SK-N-SH treated with all-trans-retinoic acid at 6 μM for 48 hours (cell line): Measurements from ENCODE around the gene ZNF808.

Experiments used
- ATAC-seq: fragments of 200-7000 bp; cut with Tn5 transposase; 3 replicates; pipeline ENCODE4 v1.9.1; 2020; ENCODE audit warnings: mild to moderate bottlenecking, moderate library complexity
- ARNTL ChIP-seq: fragments of 450-650 bp; formaldehyde crosslinking; IDR thresholded peaks from 2 replicates; pipeline ENCODE4 v1.5.0; 2020; ENCODE audit warnings: low read depth, mild to moderate bottlenecking, moderate library complexity, borderline replicate concordance
- BACH2 ChIP-seq: fragments of 250-450 bp; sonication (Bioruptor Pico); IDR thresholded peaks from 2 replicates; pipeline ENCODE4 v1.9.0; 2021; ENCODE audit warnings: mild to moderate bottlenecking, borderline replicate concordance
- CSDC2 ChIP-seq: fragments of 250-450 bp; sonication (Bioruptor Pico); IDR thresholded peaks from 2 replicates; pipeline ENCODE4 v1.5.0; 2020; ENCODE audit warnings: mild to moderate bottlenecking, moderate library complexity
- GLIS3 ChIP-seq: fragments of 250-450 bp; sonication (Bioruptor Pico); IDR thresholded peaks from 2 replicates; pipeline ENCODE4 v1.5.0; 2020; ENCODE audit warnings: mild to moderate bottlenecking, moderate library complexity
- OSR1 ChIP-seq: fragments of 250-450 bp; sonication (Bioruptor Pico); IDR thresholded peaks from 2 replicates; pipeline ENCODE4 v1.8.0; 2022; ENCODE audit warnings: moderate library complexity, mild to moderate bottlenecking, inconsistent platforms
- PPARA ChIP-seq: fragments of 250-450 bp; sonication (Bioruptor Pico); IDR thresholded peaks from 2 replicates; pipeline ENCODE4 v1.5.0; 2020; ENCODE audit warnings: mild to moderate bottlenecking, borderline replicate concordance
- RARB ChIP-seq: fragments of 250-450 bp; sonication (Bioruptor Pico); IDR thresholded peaks from 2 replicates; pipeline ENCODE4 v1.8.0; 2021; ENCODE audit warnings: mild to moderate bottlenecking, moderate library complexity
- SNAI2 ChIP-seq: fragments of 250-450 bp; sonication (Bioruptor Pico); IDR thresholded peaks from 2 replicates; pipeline ENCODE4 v1.5.0; 2020; ENCODE audit warnings: mild to moderate bottlenecking, moderate library complexity
- TOX ChIP-seq: fragments of 250-450 bp; sonication (Bioruptor Pico); IDR thresholded peaks from 2 replicates; pipeline ENCODE4 v1.8.0; 2021; ENCODE audit warnings: mild to moderate bottlenecking, moderate library complexity, borderline replicate concordance
- ZC3H10 ChIP-seq: fragments of 250-450 bp; sonication (Bioruptor Pico); IDR thresholded peaks from 2 replicates; pipeline ENCODE4 v1.5.1; 2021; ENCODE audit warnings: mild to moderate bottlenecking, moderate library complexity
- ZFP3 ChIP-seq: fragments of 250-450 bp; sonication (Bioruptor Pico); IDR thresholded peaks from 2 replicates; pipeline ENCODE4 v1.5.0; 2020; ENCODE audit warnings: mild to moderate bottlenecking, moderate library complexity
- ZFP30 ChIP-seq: fragments of 450-650 bp; formaldehyde crosslinking; IDR thresholded peaks from 2 replicates; pipeline ENCODE4 v1.5.0; 2022; ENCODE audit warnings: mild to moderate bottlenecking, moderate library complexity
- ZNF565 ChIP-seq: fragments of 450-650 bp; formaldehyde crosslinking; conservative IDR thresholded peaks from 2 replicates; pipeline ENCODE4 v1.5.0; 2020; ENCODE audit warnings: low read depth, mild to moderate bottlenecking, moderate library complexity
- ZNF70 ChIP-seq: fragments of 450-650 bp; formaldehyde crosslinking; IDR thresholded peaks from 2 replicates; pipeline ENCODE4 v1.5.0; 2020; ENCODE audit warnings: mild to moderate bottlenecking, moderate library complexity
- ZNF8 ChIP-seq: fragments of 450-650 bp; formaldehyde crosslinking; IDR thresholded peaks from 2 replicates; pipeline ENCODE4 v1.5.0; 2020; ENCODE audit warnings: mild to moderate bottlenecking, moderate library complexity
- TF ChIP-seq, protein P1 (sequence below): fragments of 250-450 bp; sonication (Bioruptor Pico); IDR thresholded peaks from 2 replicates; pipeline ENCODE4 v1.5.0; 2020; ENCODE audit warnings: mild to moderate bottlenecking, moderate library complexity
- TF ChIP-seq, protein P2 (sequence below): fragments of 250-450 bp; sonication (Bioruptor Pico); IDR thresholded peaks from 2 replicates; pipeline ENCODE4 v1.8.0; 2021; ENCODE audit warnings: low read depth, mild to moderate bottlenecking, moderate library complexity, borderline replicate concordance
- TF ChIP-seq, protein P3 (sequence below): fragments of 250-450 bp; sonication (Bioruptor Pico); IDR thresholded peaks from 2 replicates; pipeline ENCODE4 v1.8.0; 2020; ENCODE audit warnings: mild to moderate bottlenecking, moderate library complexity, borderline replicate concordance
- TF ChIP-seq, protein P4 (sequence below): fragments of 250-450 bp; sonication (Bioruptor Pico); IDR thresholded peaks from 2 replicates; pipeline ENCODE4 v1.5.1; 2021; ENCODE audit warnings: mild to moderate bottlenecking, moderate library complexity
- TF ChIP-seq, protein P5 (sequence below): fragments of 250-450 bp; sonication (Bioruptor Pico); IDR thresholded peaks from 2 replicates; pipeline ENCODE4 v1.5.1; 2020; ENCODE audit warnings: low read depth, mild to moderate bottlenecking, moderate library complexity

ZNF808 gene

DNA sequence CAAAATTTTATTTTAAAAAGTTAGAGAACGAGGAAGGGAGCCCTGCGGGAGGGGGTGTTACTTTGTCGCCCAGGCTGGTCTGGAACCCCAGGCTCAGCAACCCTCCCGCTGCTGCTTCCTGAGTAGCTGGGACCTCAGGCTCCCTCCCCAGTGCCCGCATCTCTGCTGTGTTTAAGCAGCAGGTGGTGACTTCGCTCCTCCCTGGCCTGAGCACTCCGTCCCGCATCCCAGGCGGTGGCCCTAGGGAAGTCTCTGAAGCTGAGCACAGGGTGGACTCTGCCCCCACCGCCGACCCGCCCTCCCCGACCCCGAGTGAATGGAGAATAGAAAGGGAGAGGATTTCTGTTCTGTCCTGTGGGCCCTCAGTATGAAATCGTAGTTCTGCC is 73.2 kb downstream of the ZNF808 start:
- ATAC-seq: peak; percentile 56
- no peak for TF ChIP-seq GLIS3
- TF ChIP-seq ARNTL (CRISPR knock-in tag): no peak
- no peak for TF ChIP-seq ZNF8 (CRISPR knock-in tag)
- TF ChIP-seq, protein P1, sequence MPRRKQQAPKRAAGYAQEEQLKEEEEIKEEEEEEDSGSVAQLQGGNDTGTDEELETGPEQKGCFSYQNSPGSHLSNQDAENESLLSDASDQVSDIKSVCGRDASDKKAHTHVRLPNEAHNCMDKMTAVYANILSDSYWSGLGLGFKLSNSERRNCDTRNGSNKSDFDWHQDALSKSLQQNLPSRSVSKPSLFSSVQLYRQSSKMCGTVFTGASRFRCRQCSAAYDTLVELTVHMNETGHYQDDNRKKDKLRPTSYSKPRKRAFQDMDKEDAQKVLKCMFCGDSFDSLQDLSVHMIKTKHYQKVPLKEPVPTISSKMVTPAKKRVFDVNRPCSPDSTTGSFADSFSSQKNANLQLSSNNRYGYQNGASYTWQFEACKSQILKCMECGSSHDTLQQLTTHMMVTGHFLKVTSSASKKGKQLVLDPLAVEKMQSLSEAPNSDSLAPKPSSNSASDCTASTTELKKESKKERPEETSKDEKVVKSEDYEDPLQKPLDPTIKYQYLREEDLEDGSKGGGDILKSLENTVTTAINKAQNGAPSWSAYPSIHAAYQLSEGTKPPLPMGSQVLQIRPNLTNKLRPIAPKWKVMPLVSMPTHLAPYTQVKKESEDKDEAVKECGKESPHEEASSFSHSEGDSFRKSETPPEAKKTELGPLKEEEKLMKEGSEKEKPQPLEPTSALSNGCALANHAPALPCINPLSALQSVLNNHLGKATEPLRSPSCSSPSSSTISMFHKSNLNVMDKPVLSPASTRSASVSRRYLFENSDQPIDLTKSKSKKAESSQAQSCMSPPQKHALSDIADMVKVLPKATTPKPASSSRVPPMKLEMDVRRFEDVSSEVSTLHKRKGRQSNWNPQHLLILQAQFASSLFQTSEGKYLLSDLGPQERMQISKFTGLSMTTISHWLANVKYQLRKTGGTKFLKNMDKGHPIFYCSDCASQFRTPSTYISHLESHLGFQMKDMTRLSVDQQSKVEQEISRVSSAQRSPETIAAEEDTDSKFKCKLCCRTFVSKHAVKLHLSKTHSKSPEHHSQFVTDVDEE (CRISPR knock-in tag): no peak
- no peak for TF ChIP-seq SNAI2 (CRISPR knock-in tag)
- no peak for TF ChIP-seq OSR1 (CRISPR knock-in tag)
- TF ChIP-seq ZNF565: no peak
- TF ChIP-seq, protein P2, sequence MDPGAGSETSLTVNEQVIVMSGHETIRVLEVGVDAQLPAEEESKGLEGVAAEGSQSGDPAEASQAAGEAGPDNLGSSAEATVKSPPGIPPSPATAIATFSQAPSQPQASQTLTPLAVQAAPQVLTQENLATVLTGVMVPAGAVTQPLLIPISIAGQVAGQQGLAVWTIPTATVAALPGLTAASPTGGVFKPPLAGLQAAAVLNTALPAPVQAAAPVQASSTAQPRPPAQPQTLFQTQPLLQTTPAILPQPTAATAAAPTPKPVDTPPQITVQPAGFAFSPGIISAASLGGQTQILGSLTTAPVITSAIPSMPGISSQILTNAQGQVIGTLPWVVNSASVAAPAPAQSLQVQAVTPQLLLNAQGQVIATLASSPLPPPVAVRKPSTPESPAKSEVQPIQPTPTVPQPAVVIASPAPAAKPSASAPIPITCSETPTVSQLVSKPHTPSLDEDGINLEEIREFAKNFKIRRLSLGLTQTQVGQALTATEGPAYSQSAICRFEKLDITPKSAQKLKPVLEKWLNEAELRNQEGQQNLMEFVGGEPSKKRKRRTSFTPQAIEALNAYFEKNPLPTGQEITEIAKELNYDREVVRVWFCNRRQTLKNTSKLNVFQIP: no peak
- TF ChIP-seq, protein P3, sequence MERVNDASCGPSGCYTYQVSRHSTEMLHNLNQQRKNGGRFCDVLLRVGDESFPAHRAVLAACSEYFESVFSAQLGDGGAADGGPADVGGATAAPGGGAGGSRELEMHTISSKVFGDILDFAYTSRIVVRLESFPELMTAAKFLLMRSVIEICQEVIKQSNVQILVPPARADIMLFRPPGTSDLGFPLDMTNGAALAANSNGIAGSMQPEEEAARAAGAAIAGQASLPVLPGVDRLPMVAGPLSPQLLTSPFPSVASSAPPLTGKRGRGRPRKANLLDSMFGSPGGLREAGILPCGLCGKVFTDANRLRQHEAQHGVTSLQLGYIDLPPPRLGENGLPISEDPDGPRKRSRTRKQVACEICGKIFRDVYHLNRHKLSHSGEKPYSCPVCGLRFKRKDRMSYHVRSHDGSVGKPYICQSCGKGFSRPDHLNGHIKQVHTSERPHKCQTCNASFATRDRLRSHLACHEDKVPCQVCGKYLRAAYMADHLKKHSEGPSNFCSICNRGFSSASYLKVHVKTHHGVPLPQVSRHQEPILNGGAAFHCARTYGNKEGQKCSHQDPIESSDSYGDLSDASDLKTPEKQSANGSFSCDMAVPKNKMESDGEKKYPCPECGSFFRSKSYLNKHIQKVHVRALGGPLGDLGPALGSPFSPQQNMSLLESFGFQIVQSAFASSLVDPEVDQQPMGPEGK: no peak
- TF ChIP-seq ZC3H10: no peak
- TF ChIP-seq CSDC2 (CRISPR knock-in tag): no peak
- TF ChIP-seq ZFP3 (CRISPR knock-in tag): no peak
- TF ChIP-seq, protein P4, sequence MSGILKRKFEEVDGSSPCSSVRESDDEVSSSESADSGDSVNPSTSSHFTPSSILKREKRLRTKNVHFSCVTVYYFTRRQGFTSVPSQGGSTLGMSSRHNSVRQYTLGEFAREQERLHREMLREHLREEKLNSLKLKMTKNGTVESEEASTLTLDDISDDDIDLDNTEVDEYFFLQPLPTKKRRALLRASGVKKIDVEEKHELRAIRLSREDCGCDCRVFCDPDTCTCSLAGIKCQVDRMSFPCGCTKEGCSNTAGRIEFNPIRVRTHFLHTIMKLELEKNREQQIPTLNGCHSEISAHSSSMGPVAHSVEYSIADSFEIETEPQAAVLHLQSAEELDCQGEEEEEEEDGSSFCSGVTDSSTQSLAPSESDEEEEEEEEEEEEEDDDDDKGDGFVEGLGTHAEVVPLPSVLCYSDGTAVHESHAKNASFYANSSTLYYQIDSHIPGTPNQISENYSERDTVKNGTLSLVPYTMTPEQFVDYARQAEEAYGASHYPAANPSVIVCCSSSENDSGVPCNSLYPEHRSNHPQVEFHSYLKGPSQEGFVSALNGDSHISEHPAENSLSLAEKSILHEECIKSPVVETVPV (CRISPR knock-in tag): no peak
- no peak for TF ChIP-seq TOX (CRISPR knock-in tag)
- TF ChIP-seq PPARA (CRISPR knock-in tag): no peak
- TF ChIP-seq RARB (CRISPR knock-in tag): no peak
- no peak for TF ChIP-seq BACH2 (CRISPR knock-in tag)
- no peak for TF ChIP-seq ZNF70 (CRISPR knock-in tag)
- TF ChIP-seq ZFP30: no peak
- TF ChIP-seq, all 23 proteins: peak for 0

DNA sequence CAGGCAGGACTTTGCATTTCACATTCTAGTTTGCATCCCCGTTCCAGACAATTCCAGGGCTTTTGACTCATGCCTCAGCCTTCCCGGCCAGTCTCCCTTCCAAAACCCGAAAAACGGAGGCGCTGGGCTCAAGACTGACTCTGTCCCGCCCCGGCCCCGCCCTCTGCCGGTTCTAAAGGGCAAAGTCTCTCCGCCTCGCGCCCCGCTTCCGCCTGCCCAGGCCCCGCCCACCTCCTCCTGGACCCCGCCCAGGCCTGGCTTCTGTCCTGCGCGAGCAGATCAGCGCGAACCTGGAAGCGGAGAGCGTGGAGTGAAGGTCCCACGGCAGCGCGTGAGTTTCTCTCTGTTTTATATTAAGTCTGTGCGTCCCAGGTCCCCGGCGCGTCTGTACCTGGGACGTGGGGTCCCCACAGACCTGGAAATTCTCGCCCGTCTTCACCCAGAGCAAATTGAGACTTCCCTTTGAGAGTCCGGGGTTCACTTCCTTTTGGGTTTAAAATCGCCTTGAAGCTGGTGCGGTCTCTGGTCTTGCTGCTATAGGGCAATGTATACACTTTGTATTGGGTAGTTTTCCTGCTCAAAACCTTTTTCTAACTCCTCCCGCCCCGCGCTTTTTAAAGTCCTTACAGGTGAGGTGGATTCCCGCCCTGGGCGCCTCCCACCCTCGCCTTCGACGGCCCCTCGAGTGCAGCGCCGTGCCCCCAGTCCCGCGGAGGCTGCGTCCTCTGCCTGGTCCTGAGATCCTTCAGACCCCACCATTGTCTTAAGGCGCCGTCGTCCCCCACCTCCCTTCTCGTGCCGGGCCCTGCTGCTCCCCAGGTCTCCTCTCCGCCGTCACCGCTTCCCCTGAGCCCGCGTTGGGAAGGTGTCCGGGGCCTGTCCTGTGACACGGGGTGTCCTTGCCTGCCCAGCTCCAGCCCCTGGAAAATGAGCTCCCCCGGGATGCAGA is 73.8 kb downstream of the ZNF808 start:
- TF ChIP-seq ZNF70 (CRISPR knock-in tag): no peak
- TF ChIP-seq, protein P3: no peak
- TF ChIP-seq, protein P4 (CRISPR knock-in tag): no peak
- TF ChIP-seq, protein P5, sequence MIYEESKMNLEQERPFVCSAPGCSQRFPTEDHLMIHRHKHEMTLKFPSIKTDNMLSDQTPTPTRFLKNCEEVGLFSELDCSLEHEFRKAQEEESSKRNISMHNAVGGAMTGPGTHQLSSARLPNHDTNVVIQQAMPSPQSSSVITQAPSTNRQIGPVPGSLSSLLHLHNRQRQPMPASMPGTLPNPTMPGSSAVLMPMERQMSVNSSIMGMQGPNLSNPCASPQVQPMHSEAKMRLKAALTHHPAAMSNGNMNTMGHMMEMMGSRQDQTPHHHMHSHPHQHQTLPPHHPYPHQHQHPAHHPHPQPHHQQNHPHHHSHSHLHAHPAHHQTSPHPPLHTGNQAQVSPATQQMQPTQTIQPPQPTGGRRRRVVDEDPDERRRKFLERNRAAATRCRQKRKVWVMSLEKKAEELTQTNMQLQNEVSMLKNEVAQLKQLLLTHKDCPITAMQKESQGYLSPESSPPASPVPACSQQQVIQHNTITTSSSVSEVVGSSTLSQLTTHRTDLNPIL: no peak
- TF ChIP-seq, protein P1 (CRISPR knock-in tag): no peak
- ATAC-seq: peak; percentile 99

DNA sequence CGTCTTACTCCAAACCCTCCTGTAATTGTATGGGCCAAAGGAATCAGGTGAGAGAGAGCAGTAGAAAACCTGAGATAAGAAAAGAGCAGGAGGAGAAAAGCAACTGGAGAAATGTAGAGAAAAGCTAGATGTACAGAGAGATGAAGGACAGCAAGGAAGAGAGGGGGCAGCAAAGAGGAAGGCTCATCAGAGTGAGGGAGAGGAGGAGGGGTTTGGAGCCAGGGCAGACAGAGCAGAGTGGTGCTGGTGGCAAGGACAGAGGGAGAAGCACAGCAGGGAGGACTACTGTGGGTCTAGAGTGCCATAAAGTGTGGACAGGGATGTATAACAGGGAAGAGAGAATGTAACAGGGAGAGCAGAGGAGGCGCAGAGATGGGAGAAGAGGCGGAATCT is 74.5 kb downstream of the ZNF808 start:
- peak; percentile 3; the same call in 2 of the 3 replicates for ATAC-seq
